Vagina (tissue), 2 donors: Measurements from ENCODE around the gene ARID1B. TPM values are rescaled to one million over a fixed set of nuclear protein-coding genes. Genes with fewer than 3 reads are reported as not detected.

Source experiments
- DNase-seq, 2 donors: peaks; one replicate each; pipeline ENCODE4 v3.0.0-alpha.2; 2017; ENCODE audit errors: extremely low spot score in 2 of 2
- H3K27ac ChIP-seq: fragments of 200-600 bp; sonication (generic); one replicate; pipeline ENCODE4 v1.5.1; 2019
- H3K27me3 ChIP-seq: fragments of 200-600 bp; sonication (generic); one replicate; pipeline ENCODE4 v1.5.1; 2019
- H3K36me3 ChIP-seq, 2 donors: fragments of 200-600 bp; sonication (generic); one replicate each; pipeline ENCODE4 v1.5.1; 2017 to 2019
- H3K4me1 ChIP-seq: fragments of 200-600 bp; sonication (generic); one replicate; pipeline ENCODE4 v1.5.1; 2019
- H3K4me3 ChIP-seq, 2 donors: fragments of 200-600 bp; sonication (generic); 1 replicate in 1 of 2; 2 replicates in 1 of 2; pipeline ENCODE4 v1.5.1; 2016 to 2019
- H3K9me3 ChIP-seq: fragments of 200-600 bp; sonication (generic); one replicate; pipeline ENCODE4 v1.5.1; 2019
- POLR2A ChIP-seq, 2 donors: fragments of 450-650 bp; IDR thresholded peaks; one replicate each; pipeline ENCODE4 v1.6.1; 2017; ENCODE audit warnings: antibody characterized with exemption in 2 of 2, mild to moderate bottlenecking in 2 of 2, moderate library complexity in 2 of 2
- POLR2AphosphoS5 ChIP-seq, 2 donors: sonication (generic); formaldehyde crosslinking; IDR thresholded peaks; one replicate each; pipeline ENCODE4 v1.9.0; 2017; ENCODE audit warnings: antibody characterized with exemption in 2 of 2, mild to moderate bottlenecking in 2 of 2, low read depth in 1 of 2; ENCODE audit not compliant: insufficient read depth in 1 of 2
- intact Hi-C: fragments of 100-400 bp; cut with DNase I; formaldehyde crosslinking; loops from one replicate; pipeline ENCODE4 v1.15.1; 2023
- total RNA-seq: library from RNA; depleted of rRNA; stranded (reverse); fragments of >200 nt; gene quantifications from one replicate; pipeline ENCODE4 v1.2.3, GENCODE V29; 2016
- TF ChIP-seq, protein P1 (sequence below), 3 experiments: fragments of 450-650 bp in 2 of 3; fragments of 200-600 bp in 1 of 3; sonication (generic) in 1 of 3; IDR thresholded peaks; one replicate each; pipeline ENCODE4 v1.5.1; 2017 to 2019; ENCODE audit warnings: antibody characterized with exemption in 3 of 3, mild to moderate bottlenecking in 2 of 3, moderate library complexity in 2 of 3

The ARID1B gene
- total RNA-seq, 1 donor from 2014 or later, result 141 TPM

DNA sequence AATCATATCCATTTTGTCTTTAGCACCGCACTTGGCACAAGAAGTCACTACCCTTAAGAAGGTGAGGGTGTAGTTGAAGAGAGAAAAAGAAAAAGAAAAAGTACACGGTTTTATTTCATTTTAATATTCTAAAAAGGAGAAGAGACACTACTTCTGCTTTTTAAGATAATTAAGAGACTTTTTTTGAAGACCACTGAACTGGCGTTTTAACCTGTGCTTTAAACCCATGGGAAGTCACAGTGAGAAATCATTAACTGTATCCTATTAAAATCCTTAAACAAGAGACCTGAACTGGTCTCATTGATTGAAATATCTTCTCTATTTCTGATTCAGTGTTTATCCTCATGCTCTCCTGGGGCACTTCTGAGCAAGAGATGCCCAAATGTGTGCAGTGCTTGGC is 302.6 kb downstream of the ARID1B start:
- no peak for DNase-seq
- Histone ChIP-seq H3K4me1 (peaks cover 11% of the 10 kb centered on the region), H3K9me3 (no peaks in the 10 kb centered on the region), H3K36me3 (peaks cover 0 to 3% of the 10 kb centered on the region in 2 donors), H3K4me3 (no peak overlapping the region), H3K27me3 (no peaks in the 10 kb centered on the region), H3K27ac (no peak overlapping the region)
- intact Hi-C loops, result no loop called here
- TF ChIP-seq, protein P1, sequence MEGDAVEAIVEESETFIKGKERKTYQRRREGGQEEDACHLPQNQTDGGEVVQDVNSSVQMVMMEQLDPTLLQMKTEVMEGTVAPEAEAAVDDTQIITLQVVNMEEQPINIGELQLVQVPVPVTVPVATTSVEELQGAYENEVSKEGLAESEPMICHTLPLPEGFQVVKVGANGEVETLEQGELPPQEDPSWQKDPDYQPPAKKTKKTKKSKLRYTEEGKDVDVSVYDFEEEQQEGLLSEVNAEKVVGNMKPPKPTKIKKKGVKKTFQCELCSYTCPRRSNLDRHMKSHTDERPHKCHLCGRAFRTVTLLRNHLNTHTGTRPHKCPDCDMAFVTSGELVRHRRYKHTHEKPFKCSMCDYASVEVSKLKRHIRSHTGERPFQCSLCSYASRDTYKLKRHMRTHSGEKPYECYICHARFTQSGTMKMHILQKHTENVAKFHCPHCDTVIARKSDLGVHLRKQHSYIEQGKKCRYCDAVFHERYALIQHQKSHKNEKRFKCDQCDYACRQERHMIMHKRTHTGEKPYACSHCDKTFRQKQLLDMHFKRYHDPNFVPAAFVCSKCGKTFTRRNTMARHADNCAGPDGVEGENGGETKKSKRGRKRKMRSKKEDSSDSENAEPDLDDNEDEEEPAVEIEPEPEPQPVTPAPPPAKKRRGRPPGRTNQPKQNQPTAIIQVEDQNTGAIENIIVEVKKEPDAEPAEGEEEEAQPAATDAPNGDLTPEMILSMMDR (IDR thresholded peaks at IDR 0.05), result no peak
- TF ChIP-seq POLR2AphosphoS5 (IDR thresholded peaks at IDR 0.05; ENCODE audit: insufficient read depth in 1 of 2, low read depth in 1 of 2) (no peak), POLR2A (IDR thresholded peaks at IDR 0.05) (no peak)

GRCh38 chr6:157080986-157081391 is 303.8 kb downstream of the ARID1B start:
- Histone ChIP-seq H3K27me3 (no peaks in the 10 kb centered on the region), H3K4me3 (no peak overlapping the region), H3K36me3 (peaks cover 0 to 15% of the 10 kb centered on the region in 2 donors), H3K9me3 (no peaks in the 10 kb centered on the region), H3K27ac (no peak overlapping the region), H3K4me1 (peaks cover 11% of the 10 kb centered on the region)
- DNase-seq, result no peak
- no peak for TF ChIP-seq POLR2AphosphoS5 (IDR thresholded peaks at IDR 0.05; ENCODE audit: insufficient read depth in 1 of 2, low read depth in 1 of 2)
- no peak for TF ChIP-seq POLR2A (IDR thresholded peaks at IDR 0.05)
- TF ChIP-seq, protein P1 (IDR thresholded peaks at IDR 0.05), result no peak
- intact Hi-C loops, result no loop called here

GRCh38 chr6:157083343-157083742 is 306.2 kb downstream of the ARID1B start:
- no peak for DNase-seq
- no peak overlapping the region for H3K4me3 ChIP-seq
- H3K27me3 ChIP-seq, result no peaks in the 10 kb centered on the region
- no peak for TF ChIP-seq POLR2A (IDR thresholded peaks at IDR 0.05)
- no peak for TF ChIP-seq POLR2AphosphoS5 (IDR thresholded peaks at IDR 0.05; ENCODE audit: insufficient read depth in 1 of 2, low read depth in 1 of 2)
- TF ChIP-seq, protein P1 (IDR thresholded peaks at IDR 0.05), result no peak
- intact Hi-C loops, result no loop called here
- H3K9me3 ChIP-seq, result no peaks in the 10 kb centered on the region
- H3K36me3 ChIP-seq, result peaks cover 0 to 16% of the 10 kb centered on the region in 2 donors
- peaks cover 11% of the 10 kb centered on the region for H3K4me1 ChIP-seq
- no peak overlapping the region for H3K27ac ChIP-seq

- DNase-seq, result no peak
- Histone ChIP-seq H3K4me1 (peaks cover 5% of the 10 kb centered on the region), H3K4me3 (no peak overlapping the region), H3K27me3 (no peaks in the 10 kb centered on the region), H3K36me3 (peaks cover 0 to 16% of the 10 kb centered on the region in 2 donors), H3K9me3 (no peaks in the 10 kb centered on the region), H3K27ac (no peak overlapping the region)
- TF ChIP-seq POLR2A (IDR thresholded peaks at IDR 0.05) (no peak), POLR2AphosphoS5 (IDR thresholded peaks at IDR 0.05; ENCODE audit: insufficient read depth in 1 of 2, low read depth in 1 of 2) (no peak)
- TF ChIP-seq, protein P1 (IDR thresholded peaks at IDR 0.05), result no peak
- intact Hi-C loops, result no loop called here
These were observed 309.5 kb downstream of the ARID1B start for GRCh38 chr6:157086632-157087031.

DNA sequence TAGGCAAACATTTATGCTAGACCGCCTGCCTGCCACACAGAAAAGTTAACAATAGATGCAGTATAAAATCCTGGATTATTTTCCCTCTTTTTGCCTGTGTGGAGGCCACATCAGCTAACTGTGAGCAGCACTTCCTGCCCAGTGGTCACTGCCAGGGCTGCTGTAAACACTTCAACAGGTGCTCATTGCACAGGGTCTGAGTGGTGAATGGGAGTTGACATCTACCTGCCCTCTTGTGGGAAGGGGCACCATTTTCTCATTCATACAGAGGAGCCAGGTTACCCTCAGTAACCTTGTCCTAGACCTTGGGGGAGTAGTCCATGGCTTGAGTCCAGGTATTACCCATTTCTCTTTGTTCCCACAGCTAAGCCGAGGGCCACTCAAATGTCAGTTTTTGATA is 310.8 kb downstream of the ARID1B start:
- Histone ChIP-seq H3K9me3 (no peaks in the 10 kb centered on the region), H3K36me3 (peaks cover 0 to 16% of the 10 kb centered on the region in 2 donors), H3K27me3 (no peaks in the 10 kb centered on the region), H3K27ac (no peak overlapping the region), H3K4me1 (peaks cover 11% of the 10 kb centered on the region), H3K4me3 (no peak overlapping the region)
- TF ChIP-seq, protein P1 (IDR thresholded peaks at IDR 0.05), result no peak
- no peak for TF ChIP-seq POLR2AphosphoS5 (IDR thresholded peaks at IDR 0.05; ENCODE audit: insufficient read depth in 1 of 2, low read depth in 1 of 2)
- TF ChIP-seq POLR2A (IDR thresholded peaks at IDR 0.05), result no peak
- intact Hi-C loops, result no loop called here
- DNase-seq, result no peak
